ENCODE results near the gene MZB1. TPM values are rescaled to one million over a fixed set of nuclear protein-coding genes. Genes with fewer than 3 reads are reported as not detected.

MZB1 gene
- total RNA-seq, 1 experiment from 2014 or later = 0.52 TPM

DNA sequence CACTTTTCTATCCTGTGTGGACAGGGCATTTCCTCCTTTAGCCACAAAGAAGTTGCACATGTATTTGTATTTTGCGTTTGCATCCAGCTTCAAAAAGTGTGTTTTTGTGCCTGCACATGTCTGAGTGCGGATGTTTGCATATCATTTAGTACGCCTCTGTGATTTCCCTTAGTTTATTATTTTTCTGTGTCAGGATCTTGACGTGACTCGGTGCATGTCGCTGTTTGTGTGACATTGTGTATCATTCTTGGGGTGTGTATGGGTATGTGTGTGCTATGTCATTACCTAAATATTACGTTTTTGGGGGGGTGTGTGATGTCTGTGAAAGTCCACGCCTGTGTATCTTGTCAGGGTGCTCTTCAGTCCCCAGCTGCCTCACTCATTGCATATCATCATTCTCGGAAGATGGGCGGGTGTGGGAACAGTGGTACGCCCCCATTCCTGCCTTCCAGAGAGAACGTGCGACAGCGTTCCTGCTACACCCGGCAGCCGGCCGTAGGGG is 48.5 kb downstream of the MZB1 start:
- POLR2A ChIA-PET (ENCODE audit: unreplicated experiment) = no interaction called here
- BruUV-seq (replicated peaks) = no TSS peak
- H3K4me2 ChIP-seq = peak overlapping the region; percentile 98
- peaks cover 43% of the 10 kb centered on the region for H4K20me1 ChIP-seq (ENCODE audit: insufficient read depth)
- TF ChIP-seq, protein P1, sequence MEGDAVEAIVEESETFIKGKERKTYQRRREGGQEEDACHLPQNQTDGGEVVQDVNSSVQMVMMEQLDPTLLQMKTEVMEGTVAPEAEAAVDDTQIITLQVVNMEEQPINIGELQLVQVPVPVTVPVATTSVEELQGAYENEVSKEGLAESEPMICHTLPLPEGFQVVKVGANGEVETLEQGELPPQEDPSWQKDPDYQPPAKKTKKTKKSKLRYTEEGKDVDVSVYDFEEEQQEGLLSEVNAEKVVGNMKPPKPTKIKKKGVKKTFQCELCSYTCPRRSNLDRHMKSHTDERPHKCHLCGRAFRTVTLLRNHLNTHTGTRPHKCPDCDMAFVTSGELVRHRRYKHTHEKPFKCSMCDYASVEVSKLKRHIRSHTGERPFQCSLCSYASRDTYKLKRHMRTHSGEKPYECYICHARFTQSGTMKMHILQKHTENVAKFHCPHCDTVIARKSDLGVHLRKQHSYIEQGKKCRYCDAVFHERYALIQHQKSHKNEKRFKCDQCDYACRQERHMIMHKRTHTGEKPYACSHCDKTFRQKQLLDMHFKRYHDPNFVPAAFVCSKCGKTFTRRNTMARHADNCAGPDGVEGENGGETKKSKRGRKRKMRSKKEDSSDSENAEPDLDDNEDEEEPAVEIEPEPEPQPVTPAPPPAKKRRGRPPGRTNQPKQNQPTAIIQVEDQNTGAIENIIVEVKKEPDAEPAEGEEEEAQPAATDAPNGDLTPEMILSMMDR (conservative IDR thresholded peaks at IDR 0.05) = no peak
- TF ChIP-seq EZH2 (IDR thresholded peaks at IDR 0.05; ENCODE audit: low read depth) = no peak
- no peaks in the 10 kb centered on the region for H3K9me3 ChIP-seq (ENCODE audit: insufficient read depth, low read depth)
- peak overlapping the region; percentile 77; the same call in 1 of the 2 replicates for H2AFZ ChIP-seq
- H3K79me2 ChIP-seq (ENCODE audit: low read depth) = peaks cover 45% of the 10 kb centered on the region
- H3K36me3 ChIP-seq (ENCODE audit: low read depth) = peaks cover 16% of the 10 kb centered on the region
- no peak overlapping the region for H3K27ac ChIP-seq
- CTCF ChIA-PET = no interaction called here
- peak overlapping the region; percentile 77 for H3K4me3 ChIP-seq
- H3K9me2 ChIP-seq (ENCODE audit: insufficient read depth) = no peaks in the 10 kb centered on the region
- no peak for DNase-seq
- no peaks in the 10 kb centered on the region for H3K27me3 ChIP-seq (ENCODE audit: insufficient read depth, low read depth)
- peaks cover 20% of the 10 kb centered on the region for H3F3A ChIP-seq (ENCODE audit: insufficient read depth, low read depth)
- intact Hi-C loops (cut with micrococcal nuclease; ENCODE audit: unreplicated experiment) = loop anchor here (5.0 kb wide), 2 partner anchors 49 to 51 kb away; partner anchors contain the start of gene MATR3
- H3K4me1 ChIP-seq (replicated peaks; ENCODE audit: insufficient read depth) = peaks cover 23% of the 10 kb centered on the region

GRCh38 chr5:139340051-139340450 is 49.7 kb downstream of the MZB1 start:
- no peak overlapping the region for H3K4me3 ChIP-seq
- H3K79me2 ChIP-seq (ENCODE audit: low read depth) = peaks cover 33% of the 10 kb centered on the region
- no peak overlapping the region for H2AFZ ChIP-seq
- intact Hi-C loops (cut with micrococcal nuclease; ENCODE audit: unreplicated experiment) = loop anchor here (5.0 kb wide), 2 partner anchors 48 to 52 kb away; partner anchors contain the start of gene MATR3
- BruUV-seq (replicated peaks) = no TSS peak
- no peaks in the 10 kb centered on the region for H3K9me2 ChIP-seq (ENCODE audit: insufficient read depth)
- no peak for DNase-seq
- ChIA-PET POLR2A (ENCODE audit: unreplicated experiment) (no interaction called here), CTCF (no interaction called here)
- H4K20me1 ChIP-seq (ENCODE audit: insufficient read depth) = peaks cover 31% of the 10 kb centered on the region
- H3K4me1 ChIP-seq (replicated peaks; ENCODE audit: insufficient read depth) = peaks cover 23% of the 10 kb centered on the region
- no peak overlapping the region for H3K27ac ChIP-seq
- no peak overlapping the region for H3K4me2 ChIP-seq
- no peak for TF ChIP-seq EZH2 (IDR thresholded peaks at IDR 0.05; ENCODE audit: low read depth)
- TF ChIP-seq, protein P1 (conservative IDR thresholded peaks at IDR 0.05) = no peak
- H3F3A ChIP-seq (ENCODE audit: insufficient read depth, low read depth) = peaks cover 30% of the 10 kb centered on the region
- peaks cover 8% of the 10 kb centered on the region for H3K36me3 ChIP-seq (ENCODE audit: low read depth)
- H3K9me3 ChIP-seq (ENCODE audit: insufficient read depth, low read depth) = no peaks in the 10 kb centered on the region
- H3K27me3 ChIP-seq (ENCODE audit: insufficient read depth, low read depth) = no peaks in the 10 kb centered on the region

Other genes starting within 250 kb of the MZB1 start
- 40.4 and 46.5 TPM in 2 replicates for gene SIL1, start 191.5 kb downstream of the MZB1 start, total RNA-seq (2021)
- 129 and 145 TPM in 2 replicates for gene MATR3, start 96.2 kb downstream of the MZB1 start, total RNA-seq (2021)
- 79.4 and 90.5 TPM in 2 replicates for gene PAIP2, start 48.1 kb downstream of the MZB1 start, total RNA-seq (2021)
- gene SLC23A1, start 6.6 kb downstream of the MZB1 start, total RNA-seq (2021) = 1.9 TPM in 2 replicates
- 2.6 and 2.9 TPM in 2 replicates for gene PROB1, start 5.2 kb upstream of the MZB1 start, total RNA-seq (2021)
- gene SPATA24, start 14.2 kb upstream of the MZB1 start, total RNA-seq (2021) = 6.5 and 9.6 TPM in 2 replicates
- gene DNAJC18, start 49.6 kb upstream of the MZB1 start, total RNA-seq (2021) = 8.9 and 9.3 TPM in 2 replicates
- gene ECSCR, start 72.8 kb upstream of the MZB1 start, total RNA-seq (2021) = not detected in 2 replicates
- not detected in 2 replicates for gene SMIM33, start 81.1 kb upstream of the MZB1 start, total RNA-seq (2021)
- gene STING1, start 92.8 kb upstream of the MZB1 start, total RNA-seq (2021) = 27.4 and 27.6 TPM in 2 replicates
- gene UBE2D2, start 171.4 kb upstream of the MZB1 start, total RNA-seq (2021) = 86.2 and 115 TPM in 2 replicates